Panc1 (cell line): ENCODE measurements around the gene FAM43B.

ENCODE experiments used
- CTCF ChIP-seq: fragments of 450-650 bp; IDR thresholded peaks from 2 replicates; pipeline ENCODE4 v1.5.1; 2017; ENCODE audit warnings: mild to moderate bottlenecking
- POLR2AphosphoS5 ChIP-seq: IDR thresholded peaks from 2 replicates; pipeline ENCODE4 v1.6.1; 2012; ENCODE audit warnings: mild to moderate bottlenecking, low read depth, low read length, moderate library complexity
- REST ChIP-seq, 2 experiments: IDR thresholded peaks; 2 replicates each; pipeline ENCODE4 v1.6.1; 2011 to 2012; ENCODE audit warnings: low read depth in 2 of 2, control low read depth in 1 of 2, low read length in 1 of 2, mild to moderate bottlenecking in 1 of 2, moderate library complexity in 1 of 2; ENCODE audit not compliant: insufficient read depth in 1 of 2
- SIN3A ChIP-seq: IDR thresholded peaks from 2 replicates; pipeline ENCODE4 v1.6.1; 2012; ENCODE audit warnings: low read depth, mild to moderate bottlenecking, low read length, moderate library complexity, borderline replicate concordance; ENCODE audit not compliant: insufficient read depth
- TCF7L2 ChIP-seq: IDR thresholded peaks from 2 replicates; pipeline ENCODE4 v1.6.1; 2011; ENCODE audit warnings: mild to moderate bottlenecking, low read depth, low read length, inconsistent platforms

- no peak for TF ChIP-seq CTCF
- TF ChIP-seq POLR2AphosphoS5, result no peak
- TF ChIP-seq SIN3A, result no peak
- TF ChIP-seq REST (IDR thresholded peaks at IDR 0.05; ENCODE audit: insufficient read depth in 1 of 2, low read depth in 2 of 2, low read length in 1 of 2), result no peak
- TF ChIP-seq TCF7L2, result no peak
Measured at GRCh38 chr1:20555025-20555757, 2.8 kb downstream of the FAM43B start.
